GM21367 (cell line): Measurements from ENCODE around the gene TAS2R60.
"Not testable (repeated sequence)": the region's sequence is repeated elsewhere in the genome, so short reads cannot be mapped to it uniquely, and the experiment has no call there.

Experiments
- ATAC-seq: cut with Tn5 transposase; IDR thresholded peaks from one replicate; pipeline ENCODE4 v1.9.1; 2021; ENCODE audit not compliant: unreplicated experiment

TAS2R60 gene

GRCh38 chr7:143443153-143443552, at the start of gene TAS2R60:
TAS2R60 (plus strand) TSS chr7:143443453; CDS start chr7:143443453, 0 bp downstream.
- ATAC-seq = no peak

DNA sequence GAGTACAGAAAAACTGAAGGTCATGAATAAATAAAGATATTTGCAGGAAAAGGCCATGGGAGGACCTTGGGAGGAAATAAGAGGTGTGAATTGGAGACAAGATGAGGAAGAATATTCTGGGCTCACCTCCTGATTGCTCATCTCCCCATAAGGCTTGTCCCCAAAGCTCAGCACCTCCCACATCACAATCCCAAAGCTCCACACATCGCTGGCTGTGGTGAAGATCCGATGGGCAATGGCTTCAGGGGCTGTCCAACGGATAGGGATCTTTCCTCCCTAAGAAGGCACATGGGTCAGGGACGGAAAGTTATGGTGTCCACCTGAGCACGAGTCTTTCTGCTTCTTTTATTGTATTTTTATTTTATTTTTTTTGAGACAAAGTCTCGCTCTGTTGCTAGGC, 49.2 kb upstream of the TAS2R60 start:
- ATAC-seq = no peak

DNA sequence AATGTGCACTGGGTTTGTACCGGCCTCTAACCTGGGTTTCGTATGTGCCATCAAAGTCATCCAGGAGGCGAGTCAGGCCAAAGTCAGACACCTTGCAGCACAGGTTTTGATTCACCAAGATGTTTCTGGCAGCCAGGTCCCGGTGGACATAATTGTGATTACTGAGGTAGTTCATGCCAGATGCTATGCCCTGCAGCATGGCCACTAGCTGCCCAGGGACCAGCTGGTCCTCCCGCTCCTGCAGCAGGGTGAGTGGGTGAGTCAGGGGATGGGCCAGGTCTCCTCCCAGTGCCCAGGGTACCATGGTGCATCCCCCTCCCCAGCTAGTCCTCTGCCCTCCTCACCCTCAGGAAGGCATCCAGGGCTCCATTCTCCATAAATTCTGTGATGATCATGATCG, 48.5 kb upstream of the TAS2R60 start:
- no peak for ATAC-seq

GRCh38 chr7:143395187-143396149, 47.8 kb upstream of the TAS2R60 start:
- ATAC-seq = no peak

- no peak for ATAC-seq
Measured at GRCh38 chr7:143396182-143396581, 47.1 kb upstream of the TAS2R60 start.

DNA sequence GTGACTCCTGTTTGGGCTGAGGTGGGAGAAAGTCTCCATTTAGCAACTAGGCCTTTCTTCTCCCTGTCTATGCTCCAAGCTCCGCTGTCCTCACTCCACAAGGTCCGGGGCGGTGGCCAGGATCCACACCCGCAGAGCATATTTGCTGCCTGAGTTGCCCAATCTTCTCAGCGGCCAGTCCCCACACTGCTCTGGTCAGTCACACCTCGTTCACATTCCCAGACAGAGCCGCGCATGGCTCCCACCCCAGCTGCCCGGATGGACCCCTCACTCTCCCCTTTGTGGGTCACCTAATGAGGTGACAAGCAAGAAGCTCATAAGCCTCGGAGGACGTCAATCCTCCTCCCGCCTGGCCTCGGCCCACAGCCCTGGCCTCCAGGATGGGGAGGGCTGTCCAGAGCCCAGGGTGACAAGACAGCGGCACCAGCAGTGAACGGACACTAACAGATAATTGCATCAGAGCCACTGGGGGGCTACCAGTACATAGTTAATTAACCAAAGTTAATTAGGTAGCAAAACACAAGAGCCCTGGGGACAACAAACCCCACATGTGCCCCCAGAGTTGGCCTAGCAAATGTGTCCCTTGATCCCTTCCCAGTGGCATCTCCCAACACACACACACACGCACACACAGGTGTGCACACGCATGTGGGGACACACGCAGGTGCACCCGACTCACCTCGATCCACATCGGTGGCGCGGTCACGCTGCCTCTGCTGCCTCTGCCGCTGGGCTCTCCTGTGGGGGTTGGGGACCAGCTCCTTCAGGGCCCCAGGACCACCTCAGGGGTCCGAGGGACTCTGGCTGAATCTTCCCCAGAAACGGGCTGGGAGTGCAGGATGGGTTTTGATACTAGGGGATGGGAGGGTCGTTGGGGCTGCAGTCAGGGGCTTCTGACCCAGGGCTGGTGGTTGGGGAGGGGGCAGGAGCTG, 46.4 kb upstream of the TAS2R60 start:
- ATAC-seq = no peak

GRCh38 chr7:143397710-143398530, 45.3 kb upstream of the TAS2R60 start:
- ATAC-seq = no peak

DNA sequence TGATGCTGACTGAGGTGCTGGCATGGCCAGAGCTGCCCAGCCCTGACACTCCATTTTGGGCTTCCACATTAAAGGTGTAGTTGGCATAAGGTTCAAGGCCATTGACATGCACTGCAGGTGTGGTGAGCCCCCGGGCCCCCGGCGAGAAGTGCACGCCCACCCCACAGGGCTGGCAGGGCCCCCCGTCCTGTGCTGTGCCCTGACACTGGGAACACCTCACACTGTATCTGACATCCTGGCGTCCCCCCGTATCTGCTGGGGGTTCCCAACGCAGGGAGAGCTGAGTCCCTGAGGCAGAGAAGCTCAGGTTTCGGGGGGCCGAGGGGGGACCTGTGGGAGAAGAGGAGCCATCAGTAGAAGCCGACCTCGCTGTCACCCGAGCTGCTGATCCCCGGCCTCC, 44.6 kb upstream of the TAS2R60 start:
- no peak for ATAC-seq

DNA sequence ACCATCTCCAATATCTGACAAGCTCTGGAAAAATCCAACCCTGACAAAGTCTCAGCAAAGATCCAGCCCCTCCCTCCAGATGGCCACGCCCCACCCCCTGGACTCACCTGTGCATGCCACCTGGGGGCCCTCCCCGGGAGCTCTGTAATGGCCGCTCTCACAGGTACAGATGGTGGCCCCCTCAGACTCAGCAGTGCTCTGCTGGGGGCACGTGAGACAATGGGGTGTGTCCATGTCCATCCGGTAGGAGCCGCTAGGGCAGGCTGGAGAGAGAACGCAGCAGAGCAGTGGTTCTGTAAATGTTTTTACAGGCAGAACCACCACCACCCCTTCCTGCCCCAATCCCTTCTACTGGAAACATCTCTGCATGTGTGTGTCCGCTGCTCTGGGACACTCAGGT, 44.1 kb upstream of the TAS2R60 start:
- ATAC-seq = no peak

DNA sequence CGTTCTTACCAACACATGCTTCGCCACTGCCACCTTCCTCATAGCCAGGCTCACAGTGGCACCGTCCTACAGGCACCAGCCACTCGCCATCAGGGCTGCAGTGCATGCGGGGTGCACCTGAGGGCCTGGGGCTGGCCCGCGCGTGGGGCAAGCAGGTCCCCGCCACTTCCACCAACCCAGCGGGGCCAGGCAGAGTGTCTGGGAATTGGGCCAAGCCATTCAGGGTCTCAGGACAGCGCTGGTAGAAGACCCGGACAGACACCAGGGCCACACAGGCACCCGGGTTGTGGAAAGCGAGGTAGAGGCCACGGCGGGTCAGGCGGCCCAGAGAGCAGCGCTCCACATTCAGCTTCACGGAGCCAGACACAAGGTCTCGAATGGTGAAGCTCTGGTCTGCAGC, 43.6 kb upstream of the TAS2R60 start:
- no peak for ATAC-seq

DNA sequence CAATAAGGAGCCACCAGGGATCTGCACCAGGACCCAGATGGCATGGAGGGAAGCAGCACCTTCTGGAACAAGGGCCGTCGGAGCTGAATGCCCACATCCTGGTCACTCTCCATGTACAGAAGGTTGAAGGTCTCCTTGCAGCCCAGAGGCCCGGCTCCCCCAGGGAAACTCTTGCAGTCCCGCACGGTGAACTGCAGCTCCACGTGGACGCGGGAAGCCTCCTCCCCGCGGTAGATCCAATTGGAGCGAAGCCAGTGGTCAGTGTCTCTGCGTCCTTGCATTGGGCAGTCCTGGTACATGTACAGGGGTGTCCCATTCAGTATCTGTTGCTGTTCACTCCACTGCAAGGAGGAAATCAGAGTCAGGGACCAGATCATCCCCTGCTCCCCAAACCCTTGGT, 42.0 kb upstream of the TAS2R60 start:
- no peak for ATAC-seq

DNA sequence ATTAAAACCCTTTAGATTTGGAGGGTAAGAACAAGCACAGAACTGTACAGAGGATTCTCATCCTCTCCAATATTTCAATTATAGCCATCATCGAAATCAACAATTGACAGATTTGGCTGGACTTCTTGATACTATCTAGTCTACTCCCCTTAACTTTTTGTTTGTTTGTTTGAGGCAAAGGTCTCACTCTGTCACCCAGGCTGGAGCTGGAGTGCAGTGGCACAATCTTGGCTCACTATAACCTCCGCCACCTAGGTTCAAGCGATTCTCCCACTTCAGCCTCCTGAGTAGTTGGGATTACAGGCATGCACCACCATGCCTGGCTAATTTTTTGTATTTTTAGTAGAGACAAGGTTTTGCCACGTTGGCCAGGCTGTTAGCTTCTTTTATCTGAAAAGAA, 41.0 kb upstream of the TAS2R60 start:
- ATAC-seq = not testable (repeated sequence)

- ATAC-seq = no peak
Measured at GRCh38 chr7:143405173-143406001, 37.9 kb upstream of the TAS2R60 start.

DNA sequence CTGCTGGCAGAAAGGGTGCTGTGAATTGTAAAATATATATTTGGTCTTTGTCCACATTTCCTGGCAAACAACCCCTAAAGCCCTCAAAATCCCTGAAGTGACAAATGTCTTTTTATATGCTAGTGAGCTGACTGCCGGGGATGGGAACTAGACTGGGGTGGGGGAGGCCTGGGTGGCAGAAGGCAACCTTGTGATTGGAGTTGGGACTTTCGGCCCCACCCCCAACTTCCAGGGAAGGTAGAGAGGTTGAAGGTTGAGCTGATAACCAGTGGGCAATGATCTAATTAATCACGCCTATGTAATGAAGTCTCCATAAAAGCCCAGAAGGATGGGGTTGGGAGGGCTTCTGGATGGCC, 37.3 kb upstream of the TAS2R60 start:
- ATAC-seq = no peak

GRCh38 chr7:143407287-143408251, 35.7 kb upstream of the TAS2R60 start:
- ATAC-seq = no peak

- ATAC-seq = no peak
Measured at GRCh38 chr7:143408252-143408685, 35.0 kb upstream of the TAS2R60 start.

DNA sequence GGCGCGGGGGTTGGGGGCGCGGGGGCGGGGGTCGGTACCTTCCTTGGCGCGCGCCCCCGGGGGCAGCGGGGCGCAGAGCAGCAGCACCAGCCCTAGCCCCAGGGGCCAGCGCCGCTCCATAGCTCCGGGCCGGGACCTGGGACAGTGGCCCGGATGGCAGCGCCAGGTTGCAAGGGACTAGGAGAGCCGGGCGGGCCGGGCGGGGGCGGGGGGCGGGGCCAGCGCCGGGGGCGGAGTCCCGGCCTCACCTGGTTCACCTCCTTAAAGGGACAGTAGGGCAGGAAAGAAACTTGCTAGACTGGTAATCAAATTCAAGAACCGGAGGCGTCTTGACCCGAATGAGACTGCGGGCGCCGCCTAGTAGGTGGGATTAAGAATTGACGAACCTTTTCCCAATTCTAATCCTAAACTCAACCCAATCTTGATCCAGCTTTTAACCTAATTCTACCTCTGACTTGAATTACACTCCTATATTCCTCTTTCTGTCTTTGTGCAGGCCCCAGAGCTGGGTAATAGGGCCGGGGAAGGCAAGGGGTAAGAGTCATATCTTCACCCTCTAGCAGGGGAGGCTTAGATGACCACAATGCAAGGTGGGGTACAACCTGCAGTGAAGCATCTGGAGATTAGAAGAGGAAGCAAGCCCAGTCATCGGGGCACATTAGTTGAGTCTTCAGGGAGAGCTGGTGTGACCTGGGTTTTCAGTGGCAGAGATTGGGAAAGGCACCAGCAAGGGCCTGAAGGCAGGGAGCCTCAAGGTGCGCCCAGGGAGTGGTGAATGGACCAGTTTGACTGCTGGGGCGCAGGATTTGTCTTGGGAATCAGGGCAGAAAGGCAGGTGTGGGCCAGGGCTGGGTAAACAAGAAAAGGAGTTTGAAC, 34.3 kb upstream of the TAS2R60 start, which contains the start of gene EPHA1:
Gene EPHA1, minus strand, starts transcription at position 171 of the 876 bp plus-strand sequence. Its CDS starts 51 bp downstream, at position 120.
- no peak for ATAC-seq
